Astrocyte (in vitro differentiated cells and primary cell): ENCODE data around the gene RNF7. TPM values are rescaled to one million over a fixed set of nuclear protein-coding genes. Genes with fewer than 3 reads are reported as not detected.

Source experiments
- DNase-seq: peaks from one replicate; pipeline ENCODE4 v3.0.0-alpha.2; 2010; ENCODE audit warnings: low read depth
- FAIRE-seq: peaks from 2 replicates; lab custom pipeline; 2011; peaks lifted over from hg19 to GRCh38; lab: Jason Lieb, UNC
- H2AFZ ChIP-seq: 2 replicates; pipeline ENCODE4 v1.6.0; 2012; ENCODE audit warnings: low read depth, low read length, inconsistent platforms
- H3K27ac ChIP-seq: 2 replicates; pipeline ENCODE4 v1.5.1; 2011; ENCODE audit warnings: low read depth, low read length, inconsistent platforms
- H3K27me3 ChIP-seq: 2 replicates; pipeline ENCODE4 v1.6.0; 2011; ENCODE audit warnings: low read length, inconsistent platforms; ENCODE audit not compliant: insufficient read depth
- H3K36me3 ChIP-seq: 2 replicates; pipeline ENCODE4 v1.5.1; 2011; ENCODE audit warnings: low read length, inconsistent platforms; ENCODE audit not compliant: insufficient read depth
- H3K4me1 ChIP-seq: 2 replicates; pipeline ENCODE4 v1.5.1; 2011; ENCODE audit warnings: low read length, inconsistent platforms; ENCODE audit not compliant: insufficient read depth
- H3K4me2 ChIP-seq: 2 replicates; pipeline ENCODE4 v1.6.0; 2012; ENCODE audit warnings: low read length, inconsistent platforms
- H3K4me3 ChIP-seq: 2 replicates; pipeline ENCODE4 v1.5.1; 2011; ENCODE audit warnings: low read depth, mild to moderate bottlenecking, low read length, inconsistent platforms; ENCODE audit not compliant: insufficient read depth
- H3K79me2 ChIP-seq: 2 replicates; pipeline ENCODE4 v1.6.0; 2012; ENCODE audit warnings: mild to moderate bottlenecking, low read length, inconsistent platforms; ENCODE audit not compliant: insufficient read depth
- H3K9ac ChIP-seq: 2 replicates; pipeline ENCODE4 v1.6.0; 2012; ENCODE audit warnings: mild to moderate bottlenecking, low read length, inconsistent platforms
- H3K9me3 ChIP-seq: 2 replicates; pipeline ENCODE4 v1.5.1; 2012; ENCODE audit warnings: low read depth, mild to moderate bottlenecking, low read length, inconsistent platforms; ENCODE audit not compliant: insufficient read depth
- H4K20me1 ChIP-seq: 2 replicates; pipeline ENCODE4 v1.6.0; 2012; ENCODE audit warnings: low read length, inconsistent platforms; ENCODE audit not compliant: insufficient read depth
- H3K27ac Mint-ChIP-seq: one replicate; pipeline ENCODE4 v1.8.0; 2021; ENCODE audit warnings: mild to moderate bottlenecking, mixed read lengths; ENCODE audit not compliant: unreplicated experiment
- H3K27me3 Mint-ChIP-seq: one replicate; pipeline ENCODE4 v1.8.0; 2021; ENCODE audit warnings: low read depth, mixed read lengths; ENCODE audit not compliant: unreplicated experiment
- H3K36me3 Mint-ChIP-seq: one replicate; pipeline ENCODE4 v1.8.0; 2021; ENCODE audit warnings: low read depth, mixed read lengths; ENCODE audit not compliant: unreplicated experiment
- H3K4me1 Mint-ChIP-seq: one replicate; pipeline ENCODE4 v1.8.0; 2021; ENCODE audit warnings: low read depth, mixed read lengths; ENCODE audit not compliant: unreplicated experiment
- H3K4me3 Mint-ChIP-seq: one replicate; pipeline ENCODE4 v1.8.0; 2021; ENCODE audit warnings: mild to moderate bottlenecking, moderate library complexity, mixed read lengths; ENCODE audit not compliant: unreplicated experiment
- H3K9me3 Mint-ChIP-seq: one replicate; pipeline ENCODE4 v1.8.0; 2021; ENCODE audit warnings: mild to moderate bottlenecking, mixed read lengths; ENCODE audit not compliant: unreplicated experiment
- CTCF ChIP-seq: IDR thresholded peaks from 2 replicates; pipeline ENCODE4 v1.5.1; 2011; ENCODE audit warnings: low read depth, mild to moderate bottlenecking, inconsistent platforms, low read length, moderate library complexity; ENCODE audit not compliant: insufficient read depth
- EZH2 ChIP-seq: IDR thresholded peaks from 2 replicates; pipeline ENCODE4 v1.6.1; 2012; ENCODE audit warnings: mild to moderate bottlenecking, low read length, inconsistent platforms; ENCODE audit not compliant: insufficient read depth
- total RNA-seq: library from RNA; stranded (reverse); gene quantifications from 2 replicates; pipeline ENCODE4 v1.2.1, GENCODE V29; 2021

The RNF7 gene
- total RNA-seq, 1 donor from 2014 or later: 168 TPM

GRCh38 chr3:141763088-141763750 is 25.1 kb downstream of the RNF7 start, which contains the start of gene GRK7:
Gene GRK7 (plus strand): TSS chr3:141763408. CDS start chr3:141778285, 14,877 bp downstream.
- no peak within 1 kb of the TSS for H3K27ac Mint-ChIP-seq
- Histone ChIP-seq H3K4me1 (no peaks in the 10 kb centered on the region), H3K4me2 (no peak within 1 kb of the TSS), H3K27me3 (no peaks in the 10 kb centered on the region), H3K4me3 (no peak within 1 kb of the TSS), H3K27ac (no peak within 1 kb of the TSS), H2AFZ (no peak within 1 kb of the TSS), H3K9ac (no peak within 1 kb of the TSS), H3K9me3 (no peaks in the 10 kb centered on the region), H4K20me1 (no peaks in the 10 kb centered on the region), H3K79me2 (no peaks in the 10 kb centered on the region), H3K36me3 (no peaks in the 10 kb centered on the region)
- no peaks in the 10 kb centered on the region for H3K9me3 Mint-ChIP-seq
- H3K36me3 Mint-ChIP-seq: no peaks in the 10 kb centered on the region
- no peaks in the 10 kb centered on the region for H3K27me3 Mint-ChIP-seq
- DNase-seq (no peak), FAIRE-seq (no peak)
- no peak within 1 kb of the TSS for H3K4me3 Mint-ChIP-seq
- H3K4me1 Mint-ChIP-seq: no peaks in the 10 kb centered on the region
- no peak for TF ChIP-seq EZH2
- no peak for TF ChIP-seq CTCF

GRCh38 chr3:141764045-141764444 is 25.9 kb downstream of the RNF7 start:
- no peak for DNase-seq
- Histone ChIP-seq H3K9ac (no peak overlapping the region), H3K27me3 (no peaks in the 10 kb centered on the region), H3K4me2 (no peak overlapping the region), H3K79me2 (no peaks in the 10 kb centered on the region), H4K20me1 (no peaks in the 10 kb centered on the region), H3K4me1 (no peaks in the 10 kb centered on the region), H3K9me3 (no peaks in the 10 kb centered on the region), H2AFZ (no peak overlapping the region), H3K27ac (no peak overlapping the region), H3K36me3 (no peaks in the 10 kb centered on the region), H3K4me3 (no peak overlapping the region)
- Mint-ChIP-seq H3K4me3 (no peak overlapping the region), H3K4me1 (peaks cover 3% of the 10 kb centered on the region), H3K27me3 (no peaks in the 10 kb centered on the region), H3K36me3 (no peaks in the 10 kb centered on the region), H3K27ac (no peak overlapping the region), H3K9me3 (no peaks in the 10 kb centered on the region)
- FAIRE-seq: no peak
- no peak for TF ChIP-seq CTCF
- no peak for TF ChIP-seq EZH2

DNA sequence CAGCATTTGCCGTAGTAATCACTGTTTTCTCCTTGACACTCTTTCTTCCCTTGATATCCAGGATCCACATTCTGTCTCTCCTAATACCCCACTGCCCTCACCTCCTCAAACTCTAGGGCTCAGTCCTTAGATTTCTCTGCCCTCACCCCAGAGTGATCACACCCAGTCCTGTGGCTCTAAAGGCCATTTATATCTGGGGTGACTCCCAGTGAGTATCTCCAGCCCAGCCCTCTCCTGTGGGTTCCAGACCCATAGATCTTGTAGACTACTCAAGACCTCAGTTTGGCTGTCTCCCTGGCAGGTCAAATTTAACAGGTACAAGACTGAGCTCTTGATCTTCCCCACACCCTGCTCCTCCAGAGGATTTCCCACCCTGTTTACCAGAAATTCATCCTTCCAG is 26.4 kb downstream of the RNF7 start:
- Mint-ChIP-seq H3K27ac (no peak overlapping the region), H3K9me3 (no peaks in the 10 kb centered on the region), H3K27me3 (no peaks in the 10 kb centered on the region), H3K4me1 (peaks cover 7% of the 10 kb centered on the region), H3K4me3 (no peak overlapping the region), H3K36me3 (no peaks in the 10 kb centered on the region)
- no peak for FAIRE-seq
- H3K4me2 ChIP-seq: no peak overlapping the region
- H3K4me3 ChIP-seq: no peak overlapping the region
- no peak for DNase-seq
- no peak overlapping the region for H3K9ac ChIP-seq
- H3K9me3 ChIP-seq: no peaks in the 10 kb centered on the region
- H3K27ac ChIP-seq: no peak overlapping the region
- no peak overlapping the region for H2AFZ ChIP-seq
- no peaks in the 10 kb centered on the region for H3K4me1 ChIP-seq
- no peak for TF ChIP-seq EZH2
- TF ChIP-seq CTCF: no peak
- H3K27me3 ChIP-seq: no peaks in the 10 kb centered on the region
- H3K79me2 ChIP-seq: no peaks in the 10 kb centered on the region
- no peaks in the 10 kb centered on the region for H4K20me1 ChIP-seq
- no peaks in the 10 kb centered on the region for H3K36me3 ChIP-seq
